LoVo (cell line): ENCODE measurements around the gene SLC36A1.

Experiments used
- DNase-seq: peaks from one replicate; pipeline ENCODE4 v3.0.0-alpha.2; 2016; ENCODE audit warnings: low spot score

Gene SLC36A1

DNA sequence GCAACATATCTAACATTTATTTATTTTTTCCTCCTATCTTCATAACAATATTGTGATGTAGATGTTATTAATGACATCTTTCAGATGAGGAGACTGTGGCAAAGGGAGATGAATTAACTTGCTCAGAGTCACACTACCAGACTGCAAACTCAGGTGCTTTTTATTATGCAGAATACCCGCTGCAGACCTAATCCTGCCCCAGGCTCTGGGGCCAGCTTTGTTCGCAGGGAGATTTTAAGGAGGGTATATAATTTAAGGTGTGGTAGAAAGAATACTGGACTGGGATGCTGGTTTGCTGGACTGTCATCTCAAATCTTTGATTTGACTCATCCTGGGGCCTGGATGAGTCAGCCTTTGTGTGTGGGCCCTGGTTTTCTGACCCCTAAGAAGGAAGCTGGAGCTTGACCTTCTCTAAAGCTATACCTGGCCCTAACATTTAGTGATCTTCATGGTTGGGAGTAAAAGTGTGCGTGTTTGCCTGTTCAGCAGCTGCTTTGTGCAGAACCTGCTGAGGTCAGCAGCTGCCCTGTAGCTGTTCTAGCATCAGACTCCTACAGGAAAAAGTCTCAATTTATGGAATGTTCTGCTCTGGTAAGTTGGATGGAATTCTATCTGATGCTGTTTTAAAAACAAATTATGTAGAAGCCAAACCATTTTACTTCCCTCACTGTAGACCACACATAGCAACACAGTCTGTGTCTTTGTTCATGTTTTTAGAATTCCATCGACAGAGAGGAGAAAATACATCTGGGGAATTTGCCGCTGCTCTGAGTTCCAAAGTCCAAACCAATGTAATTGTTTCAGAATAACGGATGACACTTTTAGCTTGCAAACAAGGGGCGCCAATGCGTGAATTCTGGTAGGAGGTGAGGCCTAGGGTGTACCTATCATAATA, 4.5 kb downstream of the SLC36A1 start:
- no peak for DNase-seq

DNA sequence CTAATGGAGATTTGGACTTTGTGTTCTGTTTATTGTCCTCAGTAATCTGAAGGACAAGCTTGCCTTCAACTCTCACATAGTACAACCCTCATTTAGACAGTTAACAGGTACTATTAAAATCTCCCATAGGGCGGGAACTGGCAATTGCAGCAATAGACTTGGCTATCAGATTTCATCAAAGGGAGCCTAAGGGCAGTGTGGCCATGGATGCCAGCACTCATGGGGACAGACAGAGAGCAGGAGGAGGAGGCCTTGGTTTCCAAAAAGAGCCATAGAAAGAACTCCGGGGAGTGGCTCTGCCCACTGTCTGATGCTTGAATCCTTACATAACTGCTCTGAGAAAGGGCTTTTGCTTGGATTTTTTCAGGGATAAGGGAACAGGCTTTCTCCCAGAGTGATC, 6.8 kb downstream of the SLC36A1 start:
- DNase-seq = peak; percentile 15

DNA sequence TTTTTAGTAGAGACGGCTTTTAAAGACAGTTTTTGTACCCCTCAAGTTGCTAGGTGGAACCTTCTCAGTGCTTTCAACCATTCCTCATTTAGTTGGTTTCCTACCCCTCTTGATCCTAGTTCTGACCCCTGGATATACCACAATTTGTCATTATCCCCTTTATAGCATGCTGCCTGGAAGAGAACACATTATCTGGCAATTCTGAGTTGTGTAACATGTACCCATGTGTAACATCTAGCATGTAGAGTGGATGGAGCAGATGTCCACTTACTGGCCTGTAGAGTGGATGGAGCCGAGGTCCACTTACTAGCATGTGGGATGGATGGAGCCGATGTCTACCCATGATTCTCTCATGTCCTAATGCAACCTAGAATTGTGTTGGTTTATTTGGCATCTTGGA, 7.5 kb downstream of the SLC36A1 start:
- no peak for DNase-seq

DNA sequence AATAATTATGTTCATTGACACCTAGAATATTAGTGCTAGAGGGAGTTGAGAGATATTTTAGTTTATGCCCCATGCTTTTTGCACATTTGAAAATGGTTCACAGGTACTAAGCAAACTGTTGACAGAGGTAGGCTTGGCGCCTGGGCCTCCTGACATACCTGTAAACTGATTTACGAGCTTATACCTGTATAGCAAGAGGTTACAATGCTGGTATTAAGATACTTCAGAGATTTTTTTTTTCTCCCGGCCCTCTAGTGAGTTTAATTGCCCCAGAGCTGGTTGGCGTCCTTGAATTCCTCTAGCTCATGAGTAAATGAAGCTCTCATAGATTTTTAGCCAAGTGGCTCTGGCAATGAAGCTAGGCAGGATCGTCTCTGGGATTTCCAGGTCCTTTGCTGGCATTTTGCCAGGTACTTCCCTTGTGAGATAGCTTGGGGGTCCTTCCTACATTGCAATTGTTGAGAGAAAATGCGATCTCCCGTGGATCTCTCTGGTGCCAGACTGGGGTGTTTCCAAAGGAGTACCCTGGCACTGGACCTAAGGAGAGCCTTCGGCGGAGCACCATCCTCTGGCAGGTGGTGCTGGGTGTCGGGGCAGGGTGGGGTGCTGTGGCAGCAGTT, 9.0 kb downstream of the SLC36A1 start:
- no peak for DNase-seq

DNA sequence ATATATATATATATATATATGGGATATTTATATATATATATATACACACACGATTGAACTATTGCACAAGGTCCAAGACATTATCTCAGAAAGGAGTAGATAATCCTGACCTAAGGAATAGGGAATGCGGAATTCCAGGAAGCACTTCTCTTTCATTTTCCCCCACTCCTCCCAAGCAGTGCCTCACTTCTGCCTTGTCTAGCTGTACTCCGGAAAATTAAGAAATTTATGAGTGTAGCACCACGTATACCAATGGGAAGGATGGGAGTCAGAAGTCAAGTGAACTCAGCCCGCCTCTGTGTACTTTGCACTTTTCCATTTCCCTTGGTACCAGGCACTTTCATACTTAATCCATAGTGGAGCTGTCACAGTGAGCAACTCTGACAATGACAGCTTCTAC, 10.9 kb downstream of the SLC36A1 start:
- DNase-seq = no peak

DNA sequence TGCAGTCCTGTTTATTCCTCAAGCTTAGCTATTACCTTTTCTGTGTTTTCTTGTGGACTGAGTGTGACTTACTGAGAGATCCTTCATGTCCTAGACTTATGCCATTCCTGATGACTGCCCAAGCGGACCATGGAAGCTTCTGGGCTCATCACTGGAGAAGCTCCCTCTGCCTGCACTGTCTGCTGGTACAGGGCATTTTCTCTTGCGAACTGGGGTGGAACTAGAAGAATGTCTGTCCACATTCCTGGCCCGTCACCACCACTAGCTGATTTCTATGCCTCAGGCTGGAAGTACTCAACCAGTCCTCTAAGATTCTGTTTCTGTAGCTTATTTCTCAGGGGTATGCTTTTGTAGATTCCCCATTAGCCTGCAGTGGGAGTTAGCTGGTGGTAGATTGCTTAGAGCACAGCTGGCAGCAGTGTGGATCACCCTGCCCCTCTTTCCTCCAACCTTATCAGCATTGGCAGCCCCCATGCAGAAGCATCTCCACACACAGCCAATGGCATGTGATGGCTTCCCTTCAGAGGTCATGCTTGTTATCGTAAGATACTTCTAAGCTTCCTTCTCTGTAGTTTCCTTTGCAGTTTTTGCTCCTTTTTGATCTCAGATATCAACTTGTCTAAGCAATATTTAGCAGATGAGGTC, 12.4 kb downstream of the SLC36A1 start:
- no peak for DNase-seq

DNA sequence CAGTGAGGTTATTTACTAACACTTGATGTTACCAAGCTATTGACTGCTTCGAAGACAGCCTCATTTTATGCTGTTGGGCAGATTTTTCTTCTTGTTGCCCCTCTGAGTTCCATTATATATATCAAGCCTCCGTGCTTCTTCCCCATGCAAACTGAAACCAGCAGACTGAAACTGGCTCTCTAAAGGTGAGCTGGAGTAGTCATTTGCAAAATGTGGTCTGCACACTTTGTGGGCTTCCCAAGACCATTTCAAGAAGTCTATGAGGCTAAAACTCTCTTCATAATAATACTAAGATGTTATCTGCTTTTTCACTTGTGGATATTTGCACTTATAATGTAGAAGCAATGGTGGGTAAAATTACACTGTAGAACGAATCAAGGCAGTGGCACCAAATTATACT, 13.9 kb downstream of the SLC36A1 start:
- DNase-seq = no peak

DNA sequence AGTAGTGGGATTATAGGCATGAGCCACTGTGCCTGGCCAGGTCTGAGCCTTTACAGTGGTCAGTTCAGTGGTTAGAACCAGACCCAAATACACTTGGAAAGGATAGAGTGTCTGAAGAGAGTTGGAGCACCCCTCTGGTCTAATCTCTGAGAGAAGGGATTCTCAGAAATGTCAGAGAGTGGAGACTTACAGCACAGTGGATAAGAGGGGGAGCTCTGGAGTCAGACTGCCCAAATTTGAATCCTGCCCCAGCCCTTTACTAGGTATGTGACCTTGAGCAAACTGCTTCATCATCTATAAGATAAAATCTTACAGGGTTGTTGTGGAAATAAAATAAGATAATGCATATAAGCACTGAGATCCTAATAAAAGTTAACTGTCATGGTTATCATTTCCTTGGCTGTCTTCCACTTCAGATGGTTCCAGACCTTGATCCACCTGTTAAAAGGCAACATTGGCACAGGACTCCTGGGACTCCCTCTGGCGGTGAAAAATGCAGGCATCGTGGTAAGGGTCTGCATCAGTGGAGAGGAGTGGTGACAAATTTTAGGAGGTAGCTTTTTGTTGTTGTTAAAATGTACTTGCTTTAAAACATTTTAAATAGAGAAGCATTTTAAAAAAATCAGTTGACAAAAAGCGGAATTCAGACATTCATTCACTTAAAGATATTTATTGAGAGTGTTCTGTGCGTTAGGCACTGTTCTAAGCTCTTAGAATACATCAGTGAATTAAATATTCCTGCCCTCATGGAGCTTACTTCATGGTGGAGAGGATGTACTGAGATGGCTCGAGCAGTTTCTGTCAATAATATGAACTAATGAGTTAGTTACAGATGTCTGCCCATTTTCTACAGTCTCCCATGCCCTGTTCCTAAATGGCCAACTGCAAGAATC, 16.0 kb downstream of the SLC36A1 start:
- no peak for DNase-seq

DNA sequence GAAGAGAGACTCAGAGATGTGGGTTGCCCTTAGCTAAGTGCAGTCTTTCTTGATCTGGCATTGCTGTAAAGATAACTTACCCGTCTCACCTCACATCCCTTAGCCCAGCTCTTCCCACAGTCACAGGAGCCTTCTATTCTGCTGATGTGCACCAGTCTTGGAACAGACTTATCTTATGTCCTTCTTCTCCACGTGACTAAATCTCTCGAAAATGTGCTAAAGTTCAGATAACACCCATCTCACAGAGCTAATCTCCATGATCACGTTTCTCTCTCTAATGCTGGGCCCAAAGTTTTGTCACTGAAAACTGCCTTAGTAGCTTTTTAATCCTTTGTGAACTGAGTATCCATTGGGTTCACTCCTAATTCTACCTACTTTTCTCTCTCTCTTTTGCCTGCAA, 16.7 kb downstream of the SLC36A1 start:
- no peak for DNase-seq

DNA sequence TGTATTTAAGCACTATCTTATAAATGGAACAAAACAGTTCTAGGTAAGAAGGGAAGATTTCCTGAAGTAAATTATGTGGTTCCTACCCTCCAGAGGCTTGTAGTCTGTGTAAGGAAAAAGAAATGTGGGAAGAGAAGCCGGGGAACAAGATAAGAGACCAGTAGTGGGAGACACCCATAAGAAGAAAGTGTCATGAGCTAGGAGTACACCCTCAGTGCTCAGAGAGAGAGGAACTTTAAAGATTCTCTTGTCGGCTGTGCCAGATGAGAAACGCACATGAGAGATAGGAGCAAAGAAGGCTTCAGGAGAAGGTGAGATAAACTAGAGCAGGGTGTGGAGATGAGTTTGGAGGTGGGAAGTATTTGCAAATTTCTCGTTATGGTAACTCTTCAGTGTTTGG, 18.1 kb downstream of the SLC36A1 start:
- no peak for DNase-seq

DNA sequence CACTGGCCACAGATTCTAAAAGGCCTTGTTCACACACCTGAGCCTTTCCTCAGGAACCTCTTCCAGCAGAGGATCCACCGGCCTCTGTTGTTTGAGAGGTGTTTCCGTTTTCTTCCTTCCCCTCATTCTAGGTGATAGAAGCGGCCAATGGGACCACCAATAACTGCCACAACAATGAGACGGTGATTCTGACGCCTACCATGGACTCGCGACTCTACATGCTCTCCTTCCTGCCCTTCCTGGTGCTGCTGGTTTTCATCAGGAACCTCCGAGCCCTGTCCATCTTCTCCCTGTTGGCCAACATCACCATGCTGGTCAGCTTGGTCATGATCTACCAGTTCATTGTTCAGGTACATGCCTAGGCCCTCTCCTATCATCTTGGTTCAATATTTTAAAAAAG, 20.2 kb downstream of the SLC36A1 start:
- no peak for DNase-seq

DNA sequence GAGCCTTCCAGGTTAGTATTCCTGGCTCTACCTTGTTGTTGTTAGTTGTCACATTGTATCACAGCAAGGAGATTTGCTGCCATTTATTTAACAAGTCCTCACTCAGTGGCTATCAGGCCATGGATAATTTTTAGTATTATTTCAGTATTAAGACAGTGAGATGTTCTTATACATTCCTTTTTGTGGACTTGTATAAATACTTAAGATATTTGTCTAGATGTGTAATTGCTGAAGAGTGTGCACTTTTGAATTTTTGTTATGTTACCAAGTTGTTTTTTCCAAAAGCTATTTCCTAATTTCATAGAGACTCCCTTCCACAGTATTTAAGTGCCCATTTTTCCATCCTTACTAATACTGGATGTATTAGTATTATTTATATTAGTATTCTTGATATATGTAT, 22.0 kb downstream of the SLC36A1 start:
- DNase-seq = no peak

DNA sequence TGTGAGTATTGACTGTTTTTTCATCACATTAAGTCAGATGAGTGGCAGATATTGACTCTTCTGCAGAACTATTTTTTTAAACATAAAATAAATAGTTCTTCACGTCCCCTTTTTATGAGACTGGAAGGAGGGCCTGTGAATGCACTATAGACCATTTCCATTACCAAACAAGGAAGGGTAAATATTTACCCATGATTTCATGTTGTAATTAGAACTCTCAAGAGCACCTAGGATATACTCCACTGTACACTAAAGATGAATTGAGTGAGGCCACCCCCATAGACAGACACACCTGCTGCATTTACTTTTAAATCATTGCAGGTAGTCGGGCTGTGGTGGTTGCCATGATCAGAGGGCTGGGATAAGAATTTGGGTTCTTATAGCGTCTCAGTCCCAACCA, 22.6 kb downstream of the SLC36A1 start:
- DNase-seq = no peak

DNA sequence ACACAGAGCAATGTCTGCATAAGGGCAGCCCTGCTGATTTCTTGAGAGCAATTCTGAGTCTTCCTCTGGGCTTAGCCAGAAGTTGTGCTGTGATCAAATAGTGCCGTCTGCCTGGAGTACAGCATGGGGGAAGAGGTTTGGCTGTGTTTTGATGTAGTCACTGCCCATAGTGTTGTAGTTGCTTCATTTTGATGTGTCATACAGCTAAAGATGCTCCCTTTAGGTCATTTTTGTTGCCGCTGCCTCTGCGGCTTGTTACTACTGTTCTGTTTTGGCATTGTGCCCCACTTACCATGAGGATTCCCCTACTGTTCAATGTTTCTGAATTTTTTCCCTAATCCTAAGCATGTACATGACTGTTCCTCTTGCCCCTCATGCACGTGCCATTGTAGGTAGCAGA, 23.0 kb downstream of the SLC36A1 start:
- DNase-seq = no peak

DNA sequence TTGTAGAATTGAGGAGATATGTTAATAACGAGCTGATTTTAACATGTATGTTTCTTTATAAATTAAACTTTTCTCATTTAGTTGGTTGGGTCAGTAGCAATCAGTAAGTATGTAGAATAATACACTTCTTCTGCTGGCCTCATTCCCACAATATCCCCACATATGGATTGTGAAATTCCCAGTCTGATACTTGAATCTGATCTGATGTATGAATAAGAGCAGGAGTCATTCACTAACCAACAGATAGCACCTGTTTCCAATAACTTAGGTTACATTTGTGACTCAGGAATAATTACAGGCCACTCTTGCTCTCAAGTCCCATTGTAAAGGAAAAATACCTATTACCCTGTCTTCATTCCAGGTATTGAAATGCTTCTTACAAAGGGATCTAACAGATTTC, 23.9 kb downstream of the SLC36A1 start:
- DNase-seq = no peak

DNA sequence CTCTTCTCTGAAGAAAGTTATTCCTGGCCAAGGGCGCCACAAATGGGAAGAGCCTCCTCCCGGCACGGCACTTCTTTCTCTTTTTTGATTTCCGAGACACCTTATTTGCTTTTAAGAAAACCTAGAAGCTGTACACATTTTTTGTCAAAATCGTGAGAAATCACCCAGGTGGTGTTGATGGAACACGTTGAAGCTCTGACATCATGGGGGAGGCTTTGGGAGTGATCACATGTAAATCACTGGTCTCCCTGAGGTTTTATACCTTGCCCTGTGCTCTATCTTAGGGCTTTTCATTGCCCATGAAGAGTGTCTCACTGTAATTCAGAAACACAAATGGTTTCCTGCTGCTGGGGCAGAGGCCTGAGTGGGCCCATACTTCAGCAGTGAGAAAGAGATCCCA, 27.4 kb downstream of the SLC36A1 start:
- no peak for DNase-seq

DNA sequence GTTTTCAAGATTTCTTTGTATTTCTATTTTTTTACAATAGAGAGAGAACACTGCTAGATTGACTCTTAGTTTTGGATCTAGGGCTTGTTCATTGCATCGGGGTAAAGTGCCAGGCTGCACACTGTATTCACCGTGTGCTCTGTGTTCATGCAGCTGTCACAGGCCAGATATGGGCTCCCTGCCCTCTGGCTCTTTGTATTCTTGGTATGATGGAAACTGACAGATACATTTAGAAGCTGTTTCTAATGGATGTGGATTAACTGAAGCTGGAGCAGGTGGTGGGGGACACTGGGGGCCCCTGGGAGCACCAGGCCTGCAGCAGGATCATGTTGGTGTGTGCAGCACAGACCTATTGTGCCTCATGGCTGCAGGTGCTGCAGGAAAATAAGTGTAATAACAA, 28.0 kb downstream of the SLC36A1 start:
- no peak for DNase-seq

DNA sequence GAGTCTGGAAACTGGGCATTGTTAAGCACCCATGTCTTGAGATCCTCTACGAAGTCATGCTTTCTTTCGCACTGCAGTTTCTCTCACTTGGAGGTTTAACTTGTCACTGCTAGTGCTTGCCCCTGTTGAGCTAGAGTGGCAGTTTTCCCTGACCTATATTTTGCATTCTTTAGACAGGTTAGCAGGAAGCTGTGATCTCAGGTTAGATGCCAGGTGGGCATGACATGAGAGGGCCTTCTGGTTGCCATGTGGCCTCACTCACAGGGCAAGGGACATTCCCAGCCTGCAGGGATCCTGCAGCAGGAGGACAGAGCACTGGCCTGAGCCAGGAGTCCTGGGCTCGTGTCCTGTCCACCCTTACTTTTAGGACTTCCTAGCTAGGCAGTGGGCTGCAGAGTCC, 28.6 kb downstream of the SLC36A1 start:
- no peak for DNase-seq

DNA sequence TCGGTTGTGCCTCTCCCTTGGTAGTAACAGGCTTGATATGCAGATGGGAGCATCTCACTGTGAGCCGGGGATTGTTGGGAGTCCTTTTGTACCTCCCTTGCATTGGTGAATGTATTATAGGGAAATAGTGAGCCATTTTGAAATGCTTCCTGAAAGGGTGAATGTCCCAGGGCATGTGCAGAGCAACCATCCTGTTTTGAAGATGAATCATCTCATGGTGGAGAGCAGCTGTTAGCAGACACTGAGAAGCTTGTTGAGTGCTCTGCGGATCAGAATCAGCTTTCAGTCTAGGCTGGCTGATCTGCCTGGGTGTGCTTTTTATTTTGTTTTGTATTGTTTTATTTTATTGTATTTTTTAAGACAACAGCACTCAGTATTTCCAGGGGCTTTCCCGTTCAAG, 29.7 kb downstream of the SLC36A1 start:
- no peak for DNase-seq

DNA sequence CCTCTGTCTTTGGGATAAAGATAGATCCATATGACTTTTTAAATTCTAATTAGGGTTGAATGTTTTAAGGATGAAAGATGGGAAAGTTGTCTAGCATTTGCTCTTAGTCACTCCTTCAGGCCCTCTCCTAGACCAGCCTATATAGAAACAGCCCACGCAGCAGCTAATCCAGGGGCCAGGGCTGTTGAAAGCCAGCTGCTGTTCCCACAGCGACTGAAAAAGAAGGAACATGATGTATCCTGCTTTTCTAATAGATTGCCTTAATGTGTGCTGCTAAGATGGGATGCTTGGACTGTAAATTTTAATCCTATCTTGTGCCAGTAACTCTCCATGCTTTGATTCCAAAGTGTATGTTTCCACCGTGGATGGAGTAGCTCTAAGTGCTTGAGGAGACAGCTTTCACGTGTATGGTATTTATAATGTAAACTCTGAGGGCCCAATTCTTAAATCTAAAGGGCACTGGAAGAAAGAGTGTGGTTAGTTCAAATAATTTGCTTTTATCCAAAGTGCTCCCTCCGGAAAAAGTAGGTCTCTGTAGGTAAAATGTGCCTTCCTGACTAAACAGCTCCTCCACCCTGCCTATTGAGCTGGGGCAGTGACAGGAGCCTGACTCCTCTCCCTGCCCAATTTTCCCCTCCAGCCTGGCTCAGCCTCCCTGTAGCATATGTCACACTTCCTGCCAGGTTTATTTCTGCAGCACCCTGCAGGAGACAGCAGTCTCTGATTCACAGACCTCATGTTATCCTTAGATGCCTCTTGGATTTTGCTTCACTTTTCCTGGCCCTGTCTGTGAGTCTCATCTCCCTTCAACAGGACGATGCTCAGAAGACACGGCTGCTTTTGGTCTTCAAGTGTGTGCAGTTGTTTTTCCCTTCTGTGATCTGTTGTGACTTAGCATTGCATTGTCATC, 33.2 kb downstream of the SLC36A1 start:
- no peak for DNase-seq

DNA sequence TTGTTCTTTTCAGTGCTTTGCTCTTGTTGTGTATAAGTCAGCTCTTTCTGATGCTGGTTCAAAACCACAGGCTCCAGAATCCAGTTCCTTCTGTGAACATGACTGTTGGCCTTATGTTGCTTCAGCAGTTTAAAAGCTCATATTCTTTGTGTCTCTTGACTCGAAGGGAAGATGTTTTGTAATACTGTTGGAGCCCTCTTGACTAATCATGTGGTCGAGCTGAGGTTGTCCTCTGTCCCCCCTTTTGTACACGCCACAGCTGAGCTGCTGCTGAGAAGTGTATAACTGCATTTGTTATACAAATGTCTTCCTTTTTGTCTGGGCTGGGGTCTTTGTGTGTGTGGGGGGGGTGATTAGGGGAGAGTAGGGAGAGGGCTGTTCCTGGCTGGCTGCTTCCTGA, 35.8 kb downstream of the SLC36A1 start:
- DNase-seq = no peak
